ENCODE results near the gene MAP4K5. TPM values are rescaled to one million over a fixed set of nuclear protein-coding genes. Genes with fewer than 3 reads are reported as not detected.

The MAP4K5 gene
- total and polyA plus RNA-seq, 4 donors, result 7.7 to 47.1 (median 19.3) TPM

DNA sequence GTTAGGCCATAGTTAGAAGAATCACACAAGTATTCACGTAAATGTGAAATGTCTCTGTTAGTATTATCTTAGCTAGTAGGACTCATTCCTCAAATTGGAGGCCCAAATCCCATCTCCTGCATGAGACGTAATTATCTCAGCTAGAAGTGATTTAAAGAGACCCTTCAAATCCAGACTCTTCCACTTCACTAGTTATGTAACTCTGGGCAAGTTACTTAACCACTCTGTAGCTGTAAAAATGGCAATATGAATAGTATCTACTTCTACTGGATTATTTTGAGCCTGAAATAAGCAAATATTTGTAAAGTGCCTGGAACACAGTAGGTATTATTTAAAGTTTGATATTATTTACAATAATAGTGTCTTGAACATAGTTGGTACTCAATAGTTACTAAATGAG, 107.3 kb downstream of the MAP4K5 start:
- Histone ChIP-seq H3K36me3 (ENCODE audit: control insufficient read depth in 4 of 4, insufficient read depth in 3 of 4, low read depth in 1 of 4, low read length in 3 of 4) (peaks cover 2 to 16% (median 7%) of the 10 kb centered on the region in 4 donors), H3K9me3 (ENCODE audit: control insufficient read depth in 4 of 4, low read length in 3 of 4) (no peaks in the 10 kb centered on the region), H3K27me3 (ENCODE audit: control insufficient read depth in 4 of 4, insufficient read depth in 4 of 4, low read length in 3 of 4) (no peaks in the 10 kb centered on the region), H3K4me3 (ENCODE audit: low read depth in 1 of 3, low read length in 3 of 3) (no peak overlapping the region), H3K4me1 (ENCODE audit: control insufficient read depth in 4 of 4, insufficient read depth in 4 of 4, low read length in 3 of 4) (no peaks in the 10 kb centered on the region), H3K9ac (ENCODE audit: low read depth in 1 of 2, low read length in 2 of 2) (no peak overlapping the region), H3K27ac (ENCODE audit: low read depth in 1 of 2, low read length in 2 of 2) (no peak overlapping the region)
- DNase-seq (ENCODE audit: low spot score), result no peak
- 97% methylated on average over 2 of the region's 2 CpGs for WGBS
- TF ChIP-seq, protein P1, sequence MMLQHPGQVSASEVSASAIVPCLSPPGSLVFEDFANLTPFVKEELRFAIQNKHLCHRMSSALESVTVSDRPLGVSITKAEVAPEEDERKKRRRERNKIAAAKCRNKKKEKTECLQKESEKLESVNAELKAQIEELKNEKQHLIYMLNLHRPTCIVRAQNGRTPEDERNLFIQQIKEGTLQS (IDR thresholded peaks at IDR 0.05), result no peak
- TF ChIP-seq JUND (IDR thresholded peaks at IDR 0.05) (no peak), HNF4A (conservative IDR thresholded peaks at IDR 0.05) (no peak), RAD21 (IDR thresholded peaks at IDR 0.05) (no peak), EGR1 (IDR thresholded peaks at IDR 0.05; ENCODE audit: low read depth in 2 of 2) (no peak), FOXA1 (IDR thresholded peaks at IDR 0.05) (no peak), HNF4G (IDR thresholded peaks at IDR 0.05) (no peak), GABPA (IDR thresholded peaks at IDR 0.05 in 1 of 2, conservative IDR thresholded peaks at IDR 0.05 in 1 of 2) (no peak), NR2F2 (IDR thresholded peaks at IDR 0.05) (no peak), MAX (IDR thresholded peaks at IDR 0.05) (no peak), RXRA (IDR thresholded peaks at IDR 0.05) (no peak)

DNA sequence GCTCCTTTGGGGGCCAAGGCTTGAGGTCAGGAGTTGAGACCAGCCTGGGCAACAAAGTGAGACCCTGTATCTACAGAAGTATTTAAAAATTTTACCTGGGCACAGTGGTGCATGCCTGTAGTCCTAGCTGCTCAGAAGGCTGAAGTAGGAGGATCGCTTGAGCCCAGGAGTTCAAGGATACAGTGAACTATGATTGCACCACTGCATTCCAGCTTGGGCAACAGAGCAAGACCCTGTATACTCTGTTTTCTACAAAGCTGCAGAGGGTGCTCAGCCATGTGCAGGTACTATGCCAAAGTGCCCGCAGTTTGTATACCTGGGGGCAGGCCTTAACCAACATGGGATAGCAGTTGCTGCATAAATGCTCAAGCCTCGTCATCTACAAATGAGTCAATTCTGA, 108.8 kb downstream of the MAP4K5 start:
- Histone ChIP-seq H3K4me3 (ENCODE audit: low read depth in 1 of 3, low read length in 3 of 3) (no peak overlapping the region), H3K9me3 (ENCODE audit: control insufficient read depth in 4 of 4, low read length in 3 of 4) (no peaks in the 10 kb centered on the region), H3K36me3 (ENCODE audit: control insufficient read depth in 4 of 4, insufficient read depth in 3 of 4, low read depth in 1 of 4, low read length in 3 of 4) (peaks cover 5 to 21% (median 9%) of the 10 kb centered on the region in 4 donors), H3K27ac (ENCODE audit: low read depth in 1 of 2, low read length in 2 of 2) (no peak overlapping the region), H3K27me3 (ENCODE audit: control insufficient read depth in 4 of 4, insufficient read depth in 4 of 4, low read length in 3 of 4) (no peaks in the 10 kb centered on the region), H3K4me1 (ENCODE audit: control insufficient read depth in 4 of 4, insufficient read depth in 4 of 4, low read length in 3 of 4) (no peaks in the 10 kb centered on the region), H3K9ac (ENCODE audit: low read depth in 1 of 2, low read length in 2 of 2) (no peak overlapping the region)
- TF ChIP-seq HNF4A (conservative IDR thresholded peaks at IDR 0.05) (no peak), RAD21 (IDR thresholded peaks at IDR 0.05) (no peak), REST (IDR thresholded peaks at IDR 0.05) (no peak), YY1 (IDR thresholded peaks at IDR 0.05) (no peak), NR2F2 (IDR thresholded peaks at IDR 0.05) (no peak), FOXA1 (IDR thresholded peaks at IDR 0.05) (no peak), GABPA (IDR thresholded peaks at IDR 0.05 in 1 of 2, conservative IDR thresholded peaks at IDR 0.05 in 1 of 2) (no peak), FOXA2 (IDR thresholded peaks at IDR 0.05) (no peak)
- TF ChIP-seq, protein P1 (IDR thresholded peaks at IDR 0.05), result no peak
- WGBS, result 97% methylated on average over 3 of the region's 3 CpGs
- no peak for DNase-seq (ENCODE audit: low spot score)

GRCh38 chr14:50421499-50421898, 110.9 kb downstream of the MAP4K5 start:
- WGBS, result 90% methylated on average over 7 of the region's 7 CpGs
- H3K4me3 ChIP-seq (ENCODE audit: low read depth in 1 of 3, low read length in 3 of 3), result no peak overlapping the region
- TF ChIP-seq HNF4A (conservative IDR thresholded peaks at IDR 0.05), result no peak
- no peak for TF ChIP-seq NR2F2 (IDR thresholded peaks at IDR 0.05)
- TF ChIP-seq, protein P2, sequence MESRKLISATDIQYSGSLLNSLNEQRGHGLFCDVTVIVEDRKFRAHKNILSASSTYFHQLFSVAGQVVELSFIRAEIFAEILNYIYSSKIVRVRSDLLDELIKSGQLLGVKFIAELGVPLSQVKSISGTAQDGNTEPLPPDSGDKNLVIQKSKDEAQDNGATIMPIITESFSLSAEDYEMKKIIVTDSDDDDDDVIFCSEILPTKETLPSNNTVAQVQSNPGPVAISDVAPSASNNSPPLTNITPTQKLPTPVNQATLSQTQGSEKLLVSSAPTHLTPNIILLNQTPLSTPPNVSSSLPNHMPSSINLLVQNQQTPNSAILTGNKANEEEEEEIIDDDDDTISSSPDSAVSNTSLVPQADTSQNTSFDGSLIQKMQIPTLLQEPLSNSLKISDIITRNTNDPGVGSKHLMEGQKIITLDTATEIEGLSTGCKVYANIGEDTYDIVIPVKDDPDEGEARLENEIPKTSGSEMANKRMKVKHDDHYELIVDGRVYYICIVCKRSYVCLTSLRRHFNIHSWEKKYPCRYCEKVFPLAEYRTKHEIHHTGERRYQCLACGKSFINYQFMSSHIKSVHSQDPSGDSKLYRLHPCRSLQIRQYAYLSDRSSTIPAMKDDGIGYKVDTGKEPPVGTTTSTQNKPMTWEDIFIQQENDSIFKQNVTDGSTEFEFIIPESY (IDR thresholded peaks at IDR 0.05), result no peak
- TF ChIP-seq JUND (IDR thresholded peaks at IDR 0.05), result no peak
- TF ChIP-seq MAX (IDR thresholded peaks at IDR 0.05), result no peak
- TF ChIP-seq, protein P1 (IDR thresholded peaks at IDR 0.05), result no peak
- no peak for TF ChIP-seq RXRA (IDR thresholded peaks at IDR 0.05)
- no peak for TF ChIP-seq EGR1 (IDR thresholded peaks at IDR 0.05; ENCODE audit: low read depth in 2 of 2)
- TF ChIP-seq SP1 (IDR thresholded peaks at IDR 0.05), result no peak
- TF ChIP-seq RAD21 (IDR thresholded peaks at IDR 0.05), result no peak
- no peak for TF ChIP-seq FOXA2 (IDR thresholded peaks at IDR 0.05)
- no peak overlapping the region for H3K9ac ChIP-seq (ENCODE audit: low read depth in 1 of 2, low read length in 2 of 2)
- H3K27me3 ChIP-seq (ENCODE audit: control insufficient read depth in 4 of 4, insufficient read depth in 4 of 4, low read length in 3 of 4), result no peaks in the 10 kb centered on the region
- H3K4me1 ChIP-seq (ENCODE audit: control insufficient read depth in 4 of 4, insufficient read depth in 4 of 4, low read length in 3 of 4), result no peaks in the 10 kb centered on the region
- DNase-seq (ENCODE audit: low spot score), result no peak
- H3K9me3 ChIP-seq (ENCODE audit: control insufficient read depth in 4 of 4, low read length in 3 of 4), result no peaks in the 10 kb centered on the region
- no peak overlapping the region for H3K27ac ChIP-seq (ENCODE audit: low read depth in 1 of 2, low read length in 2 of 2)
- peaks cover 5 to 24% (median 11%) of the 10 kb centered on the region in 4 donors for H3K36me3 ChIP-seq (ENCODE audit: control insufficient read depth in 4 of 4, insufficient read depth in 3 of 4, low read depth in 1 of 4, low read length in 3 of 4)

Data from liver (tissue), 9 donors.